T-cell (primary cell): ENCODE results near the gene ZFP36. TPM values are rescaled to one million over a fixed set of nuclear protein-coding genes. Genes with fewer than 3 reads are reported as not detected.

ENCODE experiments used
- ATAC-seq, 4 experiments: fragments of 200-7000 bp in 3 of 4; fragments of 150-1000 bp in 1 of 4; cut with Tn5 transposase; replicated peaks in 1 of 4; 1 replicate in 3 of 4; 2 replicates in 1 of 4; pipeline ENCODE4 v1.10.0; 2021; ENCODE audit warnings: moderate library complexity in 3 of 4, mild to moderate bottlenecking in 2 of 4, moderate number of reproducible peaks in 1 of 4
- CTCF ChIA-PET, 2 donors: fragments of 300-600 bp; sonication (Branson Sonifier 250); formaldehyde crosslinking; loops; one replicate each; lab custom pipeline; 2022; ENCODE audit warnings: antibody characterized with exemption in 2 of 2; lab: Charles Lee
- POLR2A ChIA-PET, 2 donors: fragments of 300-600 bp; sonication (Branson Sonifier 250); formaldehyde crosslinking; loops; one replicate each; lab custom pipeline; 2022; ENCODE audit warnings: antibody characterized with exemption in 2 of 2; lab: Charles Lee
- DNase-seq, 35 experiments: peaks; one replicate each; pipeline versions ENCODE4 v3.0.0 to v3.0.0-alpha.2; 2013 to 2023
- H3K27ac ChIP-seq: one replicate; pipeline ENCODE4 v1.5.1; 2013; ENCODE audit warnings: low read length
- H3K27me3 ChIP-seq, 2 experiments: replicated peaks in 1 of 2; 1 replicate in 1 of 2; 2 replicates in 1 of 2; pipeline versions ENCODE4 v1.6.1 to v1.7.0; 2013; ENCODE audit warnings: low read length in 1 of 2, mixed read lengths in 1 of 2; ENCODE audit not compliant: control insufficient read depth in 2 of 2, insufficient read depth in 2 of 2; ENCODE audit errors: extremely low read depth in 1 of 2
- H3K36me3 ChIP-seq, 2 donors: 1 replicate in 1 of 2; 2 replicates in 1 of 2; pipeline versions ENCODE4 v1.6.1 to v1.7.0; 2013; ENCODE audit warnings: low read length in 1 of 2; ENCODE audit not compliant: control insufficient read depth in 2 of 2, insufficient read depth in 1 of 2; ENCODE audit errors: extremely low read depth in 1 of 2
- H3K4me1 ChIP-seq, 2 experiments: 1 replicate in 1 of 2; 2 replicates in 1 of 2; pipeline versions ENCODE4 v1.6.1 to v1.7.0; 2013; ENCODE audit warnings: low read length in 2 of 2, mixed read lengths in 1 of 2; ENCODE audit not compliant: insufficient read depth in 2 of 2, control insufficient read depth in 1 of 2; ENCODE audit errors: extremely low read depth in 1 of 2
- H3K4me3 ChIP-seq, 2 donors: 1 replicate in 1 of 2; 2 replicates in 1 of 2; pipeline versions ENCODE4 v1.5.1 to v1.7.0; 2013; ENCODE audit warnings: mild to moderate bottlenecking in 2 of 2, low read length in 1 of 2, moderate library complexity in 1 of 2; ENCODE audit not compliant: control insufficient read depth in 1 of 2; ENCODE audit errors: extremely low read depth in 1 of 2
- H3K9me3 ChIP-seq: 2 replicates; pipeline ENCODE4 v1.7.0; 2013
- H3K27ac Mint-ChIP-seq, 2 donors: one replicate each; pipeline ENCODE4 v1.8.0; 2020 to 2021; ENCODE audit warnings: mild to moderate bottlenecking in 2 of 2, mixed read lengths in 2 of 2
- H3K27me3 Mint-ChIP-seq, 2 donors: one replicate each; pipeline ENCODE4 v1.8.0; 2021 to 2022; ENCODE audit warnings: mixed read lengths in 2 of 2
- H3K36me3 Mint-ChIP-seq: one replicate; pipeline ENCODE4 v1.8.0; 2021; ENCODE audit warnings: mixed read lengths
- H3K4me1 Mint-ChIP-seq, 3 donors: one replicate each; pipeline ENCODE4 v1.8.0; 2020 to 2022; ENCODE audit warnings: mixed read lengths in 3 of 3, mild to moderate bottlenecking in 1 of 3
- H3K4me3 Mint-ChIP-seq, 3 donors: one replicate each; pipeline ENCODE4 v1.8.0; 2020 to 2022; ENCODE audit warnings: mild to moderate bottlenecking in 3 of 3, mixed read lengths in 3 of 3, moderate library complexity in 3 of 3
- H3K9me3 Mint-ChIP-seq, 3 donors: one replicate each; pipeline ENCODE4 v1.8.0; 2020 to 2022; ENCODE audit warnings: mixed read lengths in 3 of 3
- WGBS: methylation state at CpG from one replicate; pipeline ENCODE4 v1.1.5; 2013; ENCODE audit warnings: missing lambda C conversion rate; ENCODE audit not compliant: insufficient coverage; 5-methylcytosine and 5-hydroxymethylcytosine counted together
- total RNA-seq, 35 experiments: library from RNA in 6 of 35; stranded (reverse) in 6 of 35; fragments of 120-200 nt in 1 of 35; gene quantifications; one replicate each; pipeline versions ENCODE4 v1.2.1 to v1.2.4 and lab custom pipeline; 2013 to 2026

Gene ZFP36
- total RNA-seq, 5 donors from 2014 or later (not counting 1 experiment from before 2014, with no cell fraction given), result 208 to 1,013 (median 233) TPM

DNA sequence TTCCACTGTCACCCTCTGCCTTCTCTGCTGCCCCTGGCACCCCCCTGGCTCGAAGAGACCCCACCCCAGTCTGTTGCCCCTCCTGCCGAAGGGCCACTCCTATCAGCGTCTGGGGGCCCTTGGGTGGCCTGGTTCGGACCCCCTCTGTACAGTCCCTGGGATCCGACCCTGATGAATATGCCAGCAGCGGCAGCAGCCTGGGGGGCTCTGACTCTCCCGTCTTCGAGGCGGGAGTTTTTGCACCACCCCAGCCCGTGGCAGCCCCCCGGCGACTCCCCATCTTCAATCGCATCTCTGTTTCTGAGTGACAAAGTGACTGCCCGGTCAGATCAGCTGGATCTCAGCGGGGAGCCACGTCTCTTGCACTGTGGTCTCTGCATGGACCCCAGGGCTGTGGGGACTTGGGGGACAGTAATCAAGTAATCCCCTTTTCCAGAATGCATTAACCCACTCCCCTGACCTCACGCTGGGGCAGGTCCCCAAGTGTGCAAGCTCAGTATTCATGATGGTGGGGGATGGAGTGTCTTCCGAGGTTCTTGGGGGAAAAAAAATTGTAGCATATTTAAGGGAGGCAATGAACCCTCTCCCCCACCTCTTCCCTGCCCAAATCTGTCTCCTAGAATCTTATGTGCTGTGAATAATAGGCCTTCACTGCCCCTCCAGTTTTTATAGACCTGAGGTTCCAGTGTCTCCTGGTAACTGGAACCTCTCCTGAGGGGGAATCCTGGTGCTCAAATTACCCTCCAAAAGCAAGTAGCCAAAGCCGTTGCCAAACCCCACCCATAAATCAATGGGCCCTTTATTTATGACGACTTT lies 2.0 kb downstream of the ZFP36 start:
- peaks cover 0 to 3% of the 10 kb centered on the region in 2 donors for H3K27me3 Mint-ChIP-seq
- H3K9me3 Mint-ChIP-seq, result no peaks in the 10 kb centered on the region
- ATAC-seq (no peak), DNase-seq (peak in 11 of 35 experiments; percentile 11 to 67 (median 35))
- peaks cover 16% of the 10 kb centered on the region for H3K36me3 Mint-ChIP-seq
- H3K4me3 Mint-ChIP-seq, result peak overlapping the region; percentile 83 to 97 (median 85)
- Histone ChIP-seq H3K27me3 (no peaks in the 10 kb centered on the region), H3K4me1 (peaks cover 32 to 70% of the 10 kb centered on the region in 2 experiments), H3K36me3 (peaks cover 5 to 18% of the 10 kb centered on the region in 2 donors), H3K9me3 (no peaks in the 10 kb centered on the region), H3K27ac (peak overlapping the region; percentile 100), H3K4me3 (peak overlapping the region; percentile 97)
- H3K4me1 Mint-ChIP-seq, result peaks cover 52 to 64% (median 54%) of the 10 kb centered on the region in 3 donors
- H3K27ac Mint-ChIP-seq, result peak overlapping the region; percentile 95 to 98
- ChIA-PET CTCF (interaction anchor here (0.6 to 2.7 kb wide), 2 partner anchors 10 to 11 kb away, joined by 3 to 11 read pairs; no protein-coding TSS in a partner anchor), POLR2A (interaction anchor here (0.6 to 1.2 kb wide), 7 partner anchors 7 to 27 kb away, joined by 3 to 6 read pairs (median 4); partner anchors contain the start of genes PAF1 (in 1 of the 2) and RPS16 (in 1 of the 2))
- 5% methylated on average over 14 of the region's 20 CpGs for WGBS

DNA sequence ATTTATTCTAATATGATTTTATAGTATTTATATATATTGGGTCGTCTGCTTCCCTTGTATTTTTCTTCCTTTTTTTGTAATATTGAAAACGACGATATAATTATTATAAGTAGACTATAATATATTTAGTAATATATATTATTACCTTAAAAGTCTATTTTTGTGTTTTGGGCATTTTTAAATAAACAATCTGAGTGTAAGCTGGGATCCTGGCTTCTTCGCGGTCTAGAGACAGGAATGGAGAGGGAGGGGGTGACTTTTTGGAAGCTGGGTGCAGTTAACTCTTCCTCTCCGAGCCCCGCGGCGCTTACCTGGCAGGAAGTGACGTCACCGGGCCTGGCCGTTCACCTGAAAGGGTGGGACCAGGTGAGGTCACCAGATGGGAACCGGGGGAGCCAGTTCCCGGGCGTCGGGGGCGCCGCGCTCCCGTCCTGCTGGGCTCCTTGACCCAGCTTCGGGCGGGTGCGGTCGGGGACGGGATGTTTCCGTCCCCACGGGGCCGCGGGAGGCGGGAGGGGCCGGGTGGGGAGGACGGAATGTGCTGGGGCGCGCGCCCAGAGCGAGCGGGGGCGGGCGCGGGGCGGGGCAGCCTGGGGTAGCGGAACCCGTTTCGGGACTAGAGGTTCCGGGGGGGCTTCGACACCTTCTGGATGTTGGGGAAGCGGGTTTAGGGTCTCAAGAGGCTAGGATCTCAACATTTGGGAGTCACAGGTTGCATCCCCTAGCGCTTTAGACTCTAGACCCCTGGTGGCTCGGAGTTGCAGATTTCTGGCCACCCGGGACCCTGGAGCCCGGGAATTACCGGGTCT lies 2.8 kb downstream of the ZFP36 start:
- no peaks in the 10 kb centered on the region for H3K9me3 ChIP-seq
- peaks cover 27 to 72% of the 10 kb centered on the region in 2 experiments for H3K4me1 ChIP-seq
- H3K27ac ChIP-seq, result peak overlapping the region; percentile 100
- peak overlapping the region; percentile 95 to 98 for H3K27ac Mint-ChIP-seq
- under 1% methylated on average over 33 of the region's 52 CpGs for WGBS
- ChIA-PET CTCF (interaction anchor here in 1 of 2 donors (2.7 kb wide), 1 partner anchor 12 kb away, joined by 11 read pairs; no protein-coding TSS in a partner anchor), POLR2A (interaction anchor here (0.6 to 1.2 kb wide), 7 partner anchors 8 to 301 kb away, joined by 3 to 9 read pairs (median 5); partner anchors contain the start of gene MED29 (in 1 of the 2))
- no peaks in the 10 kb centered on the region for H3K9me3 Mint-ChIP-seq
- ATAC-seq, result peak in 1 of 4 experiments; percentile 7
- peak; percentile 69 to 92 (median 81) for DNase-seq
- peaks cover 55 to 67% (median 57%) of the 10 kb centered on the region in 3 donors for H3K4me1 Mint-ChIP-seq
- H3K4me3 Mint-ChIP-seq, result peak overlapping the region; percentile 83 to 97 (median 85)
- H3K27me3 Mint-ChIP-seq, result peaks cover 0 to 3% of the 10 kb centered on the region in 2 donors
- H3K36me3 ChIP-seq, result peaks cover 5 to 18% of the 10 kb centered on the region in 2 donors
- H3K27me3 ChIP-seq, result no peaks in the 10 kb centered on the region
- H3K36me3 Mint-ChIP-seq, result peaks cover 19% of the 10 kb centered on the region
- H3K4me3 ChIP-seq, result peak overlapping the region; percentile 97

DNA sequence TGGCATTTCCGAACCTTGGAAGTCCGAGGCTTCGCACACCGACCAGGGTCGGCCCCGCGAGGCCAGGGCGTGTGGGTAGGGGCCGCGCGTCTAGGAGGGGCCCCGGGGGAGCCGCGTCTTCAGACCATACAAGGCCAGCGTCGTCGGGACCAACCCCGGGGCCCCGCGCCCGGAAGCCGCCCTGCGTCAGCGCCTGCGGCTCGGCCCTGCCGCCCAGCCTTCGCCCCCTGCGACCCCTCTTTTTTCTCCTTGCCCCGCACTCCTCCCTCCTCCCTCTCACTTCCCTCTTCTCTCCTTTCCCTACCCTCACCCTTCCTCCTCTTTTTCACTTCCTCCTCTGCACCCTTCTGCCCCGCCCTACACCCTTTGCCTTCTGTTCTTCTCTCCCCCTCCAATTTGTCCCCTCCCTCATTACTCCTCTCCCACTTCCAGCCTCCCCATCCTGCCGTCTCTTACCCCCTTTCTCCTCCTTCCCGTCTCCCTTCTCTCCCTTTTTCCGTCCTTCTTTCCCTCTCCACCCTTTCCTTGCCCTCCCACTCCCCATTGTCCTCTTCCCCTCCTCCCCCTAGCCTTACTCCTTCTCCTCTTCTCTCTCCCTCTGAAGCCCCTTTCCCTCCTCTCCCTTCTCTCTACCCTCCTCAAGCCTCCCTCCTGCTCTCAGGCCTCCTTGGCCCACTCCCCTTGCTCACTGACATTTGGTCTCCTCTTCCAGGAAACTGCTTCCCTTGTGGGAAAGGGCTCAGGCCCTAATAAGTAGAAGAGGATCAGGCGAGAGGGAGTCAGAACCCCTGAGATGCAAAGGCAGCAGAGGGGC lies 3.6 kb downstream of the ZFP36 start:
- Histone ChIP-seq H3K36me3 (peaks cover 9 to 18% of the 10 kb centered on the region in 2 donors), H3K9me3 (no peaks in the 10 kb centered on the region), H3K27ac (peak overlapping the region; percentile 100), H3K4me3 (peak overlapping the region; percentile 71 to 97), H3K27me3 (no peaks in the 10 kb centered on the region), H3K4me1 (peaks cover 22 to 69% of the 10 kb centered on the region in 2 experiments)
- WGBS, result 2% methylated on average over 30 of the region's 35 CpGs
- Mint-ChIP-seq H3K4me1 (peaks cover 49 to 70% (median 55%) of the 10 kb centered on the region in 3 donors), H3K9me3 (no peaks in the 10 kb centered on the region), H3K27me3 (peaks cover 0 to 3% of the 10 kb centered on the region in 2 donors), H3K36me3 (peaks cover 21% of the 10 kb centered on the region), H3K4me3 (peak overlapping the region; percentile 79 to 85 (median 83)), H3K27ac (peak overlapping the region; percentile 93 to 94)
- ATAC-seq, result peak; percentile 9 to 23 (median 16)
- peak in 34 of 35 experiments; percentile 47 to 85 (median 68) for DNase-seq
- ChIA-PET CTCF (no interaction called here), POLR2A (no interaction called here)

DNA sequence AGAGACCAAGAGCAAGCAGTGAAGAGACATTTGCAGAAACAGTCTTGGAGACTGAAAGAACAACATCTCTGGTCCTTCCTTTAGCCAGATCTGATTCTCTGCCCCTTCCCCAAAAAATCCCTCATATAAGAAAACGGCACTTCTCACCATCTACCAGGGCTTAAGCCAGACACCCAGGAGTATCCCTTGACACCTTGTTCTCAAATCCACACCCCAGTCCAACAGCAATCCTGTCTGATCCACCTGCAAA lies 4.1 kb downstream of the ZFP36 start:
- Mint-ChIP-seq H3K36me3 (peaks cover 21% of the 10 kb centered on the region), H3K27ac (peak overlapping the region; percentile 93 to 94), H3K27me3 (peaks cover 0 to 3% of the 10 kb centered on the region in 2 donors), H3K4me1 (peaks cover 44 to 71% (median 50%) of the 10 kb centered on the region in 3 donors), H3K4me3 (peak overlapping the region; percentile 79 to 85 (median 83)), H3K9me3 (no peaks in the 10 kb centered on the region)
- ATAC-seq, result no peak
- Histone ChIP-seq H3K36me3 (peaks cover 10 to 18% of the 10 kb centered on the region in 2 donors), H3K27ac (peak overlapping the region; percentile 100), H3K4me3 (peak overlapping the region; percentile 20 to 97), H3K4me1 (peaks cover 16 to 64% of the 10 kb centered on the region in 2 experiments), H3K27me3 (no peaks in the 10 kb centered on the region), H3K9me3 (no peaks in the 10 kb centered on the region)
- ChIA-PET CTCF (interaction anchor here (0.9 to 2.2 kb wide), 6 partner anchors 9 to 20 kb away, joined by 3 to 29 read pairs (median 6); partner anchors contain the start of genes MED29 (in 1 of the 2) and PAF1 (in 1 of the 2)), POLR2A (interaction anchor here (1.4 to 1.8 kb wide), 3 partner anchors 8 to 25 kb away, joined by 4 to 12 read pairs (median 9); partner anchors contain the start of gene RPS16 (in 1 of the 2))
- 75% methylated on average over 1 of the region's 1 CpG for WGBS
- DNase-seq, result peak in 1 of 35 experiments; percentile 51

DNA sequence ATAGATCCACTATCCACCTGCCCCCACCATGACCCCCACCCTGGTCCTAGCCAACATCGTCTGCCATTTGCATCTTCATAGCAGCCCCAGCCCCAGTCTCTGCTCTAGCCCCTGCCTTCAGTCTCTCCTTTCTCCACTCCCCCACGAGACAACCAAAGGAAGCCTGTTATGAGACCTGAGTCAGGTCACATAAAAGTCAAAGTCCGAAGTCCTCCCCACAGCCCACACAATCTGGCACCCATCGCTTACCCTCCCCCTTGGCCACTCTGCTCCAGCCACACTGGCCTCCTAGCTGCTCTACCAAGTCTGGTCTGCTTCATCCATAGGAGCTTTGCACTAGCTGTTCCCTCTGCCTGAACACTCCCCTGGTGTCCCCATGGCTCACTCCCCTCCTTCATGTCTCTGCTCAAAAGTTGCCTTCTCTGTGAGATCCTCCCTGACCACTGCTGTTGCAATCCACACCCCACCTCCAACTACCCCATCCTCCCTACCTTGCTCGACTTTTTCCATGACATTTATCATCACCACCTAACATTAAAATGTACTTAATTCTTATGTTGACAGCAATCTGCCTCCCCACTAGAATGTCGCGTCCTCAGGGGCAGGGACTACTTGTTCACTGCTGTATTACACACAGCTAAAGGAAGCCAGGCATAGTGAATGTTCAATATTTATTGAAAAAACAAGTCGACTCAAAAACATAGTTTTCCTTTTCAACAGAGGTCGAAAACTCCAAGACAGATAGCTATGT lies 4.6 kb downstream of the ZFP36 start:
- H3K4me3 Mint-ChIP-seq, result peak overlapping the region; percentile 79 to 85 (median 83)
- Histone ChIP-seq H3K36me3 (peaks cover 15 to 18% of the 10 kb centered on the region in 2 donors), H3K27me3 (no peaks in the 10 kb centered on the region), H3K4me1 (peaks cover 14 to 59% of the 10 kb centered on the region in 2 experiments), H3K4me3 (peak overlapping the region; percentile 20 to 97), H3K27ac (peak overlapping the region; percentile 100), H3K9me3 (no peaks in the 10 kb centered on the region)
- H3K27me3 Mint-ChIP-seq, result peaks cover 0 to 3% of the 10 kb centered on the region in 2 donors
- peak overlapping the region; percentile 93 to 94 for H3K27ac Mint-ChIP-seq
- ChIA-PET CTCF (interaction anchor here (0.6 to 2.2 kb wide), 11 partner anchors 10 to 58 kb away, joined by 3 to 29 read pairs (median 4); partner anchors contain the start of genes MED29 (in 1 of the 2), PAF1 (in 1 of the 2) and RPS16 (in 1 of the 2)), POLR2A (interaction anchor here (0.6 to 1.8 kb wide), 12 partner anchors 8 to 61 kb away, joined by 3 to 13 read pairs (median 4); partner anchors contain the start of genes MED29 (in 1 of the 2), PAF1 (in 1 of the 2) and RPS16 (in 1 of the 2))
- peak in 8 of 35 experiments; percentile 15 to 53 (median 36) for DNase-seq
- H3K36me3 Mint-ChIP-seq, result peaks cover 21% of the 10 kb centered on the region
- H3K9me3 Mint-ChIP-seq, result no peaks in the 10 kb centered on the region
- peaks cover 39 to 67% (median 45%) of the 10 kb centered on the region in 3 donors for H3K4me1 Mint-ChIP-seq
- no peak for ATAC-seq
- WGBS, result 23% methylated on average over 4 of the region's 9 CpGs
